Measurements from ENCODE around the gene PDE7B.

The PDE7B gene

DNA sequence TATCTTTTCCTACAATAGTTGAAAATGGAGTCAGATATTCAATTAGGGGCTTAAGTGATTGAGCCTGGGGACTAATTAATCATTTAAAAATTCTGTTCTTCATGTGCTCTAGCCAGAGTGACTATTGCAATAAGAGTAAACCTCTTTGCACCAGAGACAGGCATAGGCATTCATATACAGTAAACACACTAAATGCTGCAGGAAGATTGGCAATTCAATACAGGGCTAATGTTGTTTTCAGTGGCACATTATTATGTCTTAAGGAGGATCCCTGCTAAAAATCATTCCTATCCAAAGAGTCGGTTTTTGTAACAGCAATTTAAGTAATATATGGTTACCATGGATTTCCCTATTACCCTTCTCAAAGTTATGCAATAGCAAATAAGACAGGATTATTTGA is 1.2 kb downstream of the PDE7B start (continued):
- TF ChIP-seq KLF1 (tag by site-specific recombination; IDR thresholded peaks at IDR 0.05) (no peak), ZNF391 (tag by site-specific recombination; IDR thresholded peaks at IDR 0.05; ENCODE audit: borderline replicate concordance, low read depth) (no peak)

DNA sequence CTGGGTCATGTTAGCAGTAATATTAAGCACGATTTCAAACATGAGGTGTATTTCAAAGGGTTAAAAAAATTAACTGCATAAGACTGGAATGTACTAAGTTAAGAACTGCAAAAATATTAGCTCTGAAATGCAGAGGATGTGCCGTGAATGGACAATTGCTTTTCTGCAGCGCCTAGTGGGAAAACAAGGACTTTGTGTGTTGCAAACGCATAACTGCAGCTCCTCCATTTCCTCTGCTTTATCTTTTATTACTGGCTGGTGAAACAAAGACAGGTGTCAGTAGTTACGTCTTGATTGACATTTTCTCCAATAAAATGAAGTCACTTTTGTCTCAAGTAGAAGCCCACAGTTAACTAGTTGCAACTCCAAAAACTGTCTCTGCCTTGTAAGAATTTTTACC is 1.7 kb downstream of the PDE7B start:
- POLR2A ChIA-PET: interaction anchor here (1.7 kb wide), 1 partner anchor 10 kb away, joined by 6 read pairs; no protein-coding TSS in a partner anchor
- no peaks in the 10 kb centered on the region for H3K9me3 ChIP-seq (ENCODE audit: control insufficient read depth, insufficient read depth, low read depth, low read length)
- CTCF ChIA-PET: interaction anchor here (0.7 to 1.5 kb wide), 4 partner anchors 56 to 373 kb away, joined by 4 to 6 read pairs (median 4); no protein-coding TSS in a partner anchor
- no peak overlapping the region for H3K4me3 ChIP-seq (ENCODE audit: low read depth, low read length)
- TF ChIP-seq SETDB1 (IDR thresholded peaks at IDR 0.05; ENCODE audit: insufficient read length, low read length): no peak
- no peak for TF ChIP-seq ZNF76 (tag by site-specific recombination; IDR thresholded peaks at IDR 0.05; ENCODE audit: borderline replicate concordance, low read depth)
- no peak for TF ChIP-seq ZIC2 (tag by site-specific recombination; IDR thresholded peaks at IDR 0.05)
- TF ChIP-seq, protein P1, sequence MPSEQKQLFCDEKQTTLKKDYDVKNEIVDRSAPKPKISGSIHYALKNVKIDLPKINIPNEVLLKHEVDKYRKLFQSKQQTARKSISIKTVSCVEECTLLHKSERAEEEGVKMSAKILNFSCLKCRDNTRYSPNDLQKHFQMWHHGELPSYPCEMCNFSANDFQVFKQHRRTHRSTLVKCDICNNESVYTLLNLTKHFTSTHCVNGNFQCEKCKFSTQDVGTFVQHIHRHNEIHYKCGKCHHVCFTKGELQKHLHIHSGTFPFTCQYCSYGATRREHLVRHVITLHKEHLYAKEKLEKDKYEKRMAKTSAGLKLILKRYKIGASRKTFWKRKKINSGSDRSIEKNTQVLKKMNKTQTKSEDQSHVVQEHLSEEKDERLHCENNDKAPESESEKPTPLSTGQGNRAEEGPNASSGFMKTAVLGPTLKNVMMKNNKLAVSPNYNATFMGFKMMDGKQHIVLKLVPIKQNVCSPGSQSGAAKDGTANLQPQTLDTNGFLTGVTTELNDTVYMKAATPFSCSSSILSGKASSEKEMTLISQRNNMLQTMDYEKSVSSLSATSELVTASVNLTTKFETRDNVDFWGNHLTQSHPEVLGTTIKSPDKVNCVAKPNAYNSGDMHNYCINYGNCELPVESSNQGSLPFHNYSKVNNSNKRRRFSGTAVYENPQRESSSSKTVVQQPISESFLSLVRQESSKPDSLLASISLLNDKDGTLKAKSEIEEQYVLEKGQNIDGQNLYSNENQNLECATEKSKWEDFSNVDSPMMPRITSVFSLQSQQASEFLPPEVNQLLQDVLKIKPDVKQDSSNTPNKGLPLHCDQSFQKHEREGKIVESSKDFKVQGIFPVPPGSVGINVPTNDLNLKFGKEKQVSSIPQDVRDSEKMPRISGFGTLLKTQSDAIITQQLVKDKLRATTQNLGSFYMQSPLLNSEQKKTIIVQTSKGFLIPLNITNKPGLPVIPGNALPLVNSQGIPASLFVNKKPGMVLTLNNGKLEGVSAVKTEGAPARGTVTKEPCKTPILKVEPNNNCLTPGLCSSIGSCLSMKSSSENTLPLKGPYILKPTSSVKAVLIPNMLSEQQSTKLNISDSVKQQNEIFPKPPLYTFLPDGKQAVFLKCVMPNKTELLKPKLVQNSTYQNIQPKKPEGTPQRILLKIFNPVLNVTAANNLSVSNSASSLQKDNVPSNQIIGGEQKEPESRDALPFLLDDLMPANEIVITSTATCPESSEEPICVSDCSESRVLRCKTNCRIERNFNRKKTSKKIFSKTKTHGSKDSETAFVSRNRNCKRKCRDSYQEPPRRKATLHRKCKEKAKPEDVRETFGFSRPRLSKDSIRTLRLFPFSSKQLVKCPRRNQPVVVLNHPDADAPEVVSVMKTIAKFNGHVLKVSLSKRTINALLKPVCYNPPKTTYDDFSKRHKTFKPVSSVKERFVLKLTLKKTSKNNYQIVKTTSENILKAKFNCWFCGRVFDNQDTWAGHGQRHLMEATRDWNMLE (tag by site-specific recombination; conservative IDR thresholded peaks at IDR 0.05; ENCODE audit: low read depth): no peak
- TF ChIP-seq ZNF274 (IDR thresholded peaks at IDR 0.05; ENCODE audit: low read length): no peak
- no peak for TF ChIP-seq ZNF274 (tag by site-specific recombination; IDR thresholded peaks at IDR 0.05; ENCODE audit: borderline replicate concordance)
- H3K27ac ChIP-seq (ENCODE audit: extremely low read depth, low read depth, low read length): no peak overlapping the region
- H3K4me1 ChIP-seq (ENCODE audit: control insufficient read depth, insufficient read depth, low read length): peaks cover 13% of the 10 kb centered on the region
- no peaks in the 10 kb centered on the region for H3K36me3 ChIP-seq (ENCODE audit: control insufficient read depth in 2 of 2, insufficient read depth in 1 of 2, low read length in 2 of 2)

GRCh38 chr6:135853986-135854385 is 2.5 kb downstream of the PDE7B start:
- no peak overlapping the region for H3K27ac ChIP-seq (ENCODE audit: extremely low read depth, low read depth, low read length)
- ChIA-PET POLR2A (interaction anchor here (1.7 kb wide), 1 partner anchor 11 kb away, joined by 6 read pairs; no protein-coding TSS in a partner anchor), CTCF (interaction anchor here (1.5 kb wide), 1 partner anchor 318 kb away, joined by 6 read pairs; no protein-coding TSS in a partner anchor)
- no peaks in the 10 kb centered on the region for H3K36me3 ChIP-seq (ENCODE audit: control insufficient read depth in 2 of 2, insufficient read depth in 1 of 2, low read length in 2 of 2)
- peaks cover 13% of the 10 kb centered on the region for H3K4me1 ChIP-seq (ENCODE audit: control insufficient read depth, insufficient read depth, low read length)
- no peak for TF ChIP-seq ZNF768 (tag by site-specific recombination; IDR thresholded peaks at IDR 0.05)
- TF ChIP-seq, protein P2, sequence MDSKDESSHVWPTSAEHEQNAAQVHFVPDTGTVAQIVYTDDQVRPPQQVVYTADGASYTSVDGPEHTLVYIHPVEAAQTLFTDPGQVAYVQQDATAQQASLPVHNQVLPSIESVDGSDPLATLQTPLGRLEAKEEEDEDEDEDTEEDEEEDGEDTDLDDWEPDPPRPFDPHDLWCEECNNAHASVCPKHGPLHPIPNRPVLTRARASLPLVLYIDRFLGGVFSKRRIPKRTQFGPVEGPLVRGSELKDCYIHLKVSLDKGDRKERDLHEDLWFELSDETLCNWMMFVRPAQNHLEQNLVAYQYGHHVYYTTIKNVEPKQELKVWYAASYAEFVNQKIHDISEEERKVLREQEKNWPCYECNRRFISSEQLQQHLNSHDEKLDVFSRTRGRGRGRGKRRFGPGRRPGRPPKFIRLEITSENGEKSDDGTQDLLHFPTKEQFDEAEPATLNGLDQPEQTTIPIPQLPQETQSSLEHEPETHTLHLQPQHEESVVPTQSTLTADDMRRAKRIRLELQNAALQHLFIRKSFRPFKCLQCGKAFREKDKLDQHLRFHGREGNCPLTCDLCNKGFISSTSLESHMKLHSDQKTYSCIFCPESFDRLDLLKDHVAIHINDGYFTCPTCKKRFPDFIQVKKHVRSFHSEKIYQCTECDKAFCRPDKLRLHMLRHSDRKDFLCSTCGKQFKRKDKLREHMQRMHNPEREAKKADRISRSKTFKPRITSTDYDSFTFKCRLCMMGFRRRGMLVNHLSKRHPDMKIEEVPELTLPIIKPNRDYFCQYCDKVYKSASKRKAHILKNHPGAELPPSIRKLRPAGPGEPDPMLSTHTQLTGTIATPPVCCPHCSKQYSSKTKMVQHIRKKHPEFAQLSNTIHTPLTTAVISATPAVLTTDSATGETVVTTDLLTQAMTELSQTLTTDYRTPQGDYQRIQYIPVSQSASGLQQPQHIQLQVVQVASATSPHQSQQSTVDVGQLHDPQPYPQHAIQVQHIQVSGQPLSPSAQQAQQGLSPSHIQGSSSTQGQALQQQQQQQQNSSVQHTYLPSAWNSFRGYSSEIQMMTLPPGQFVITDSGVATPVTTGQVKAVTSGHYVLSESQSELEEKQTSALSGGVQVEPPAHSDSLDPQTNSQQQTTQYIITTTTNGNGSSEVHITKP (tag by site-specific recombination; IDR thresholded peaks at IDR 0.05): peak; percentile 55
- no peaks in the 10 kb centered on the region for H3K9me3 ChIP-seq (ENCODE audit: control insufficient read depth, insufficient read depth, low read depth, low read length)
- no peak overlapping the region for H3K4me3 ChIP-seq (ENCODE audit: low read depth, low read length)

DNA sequence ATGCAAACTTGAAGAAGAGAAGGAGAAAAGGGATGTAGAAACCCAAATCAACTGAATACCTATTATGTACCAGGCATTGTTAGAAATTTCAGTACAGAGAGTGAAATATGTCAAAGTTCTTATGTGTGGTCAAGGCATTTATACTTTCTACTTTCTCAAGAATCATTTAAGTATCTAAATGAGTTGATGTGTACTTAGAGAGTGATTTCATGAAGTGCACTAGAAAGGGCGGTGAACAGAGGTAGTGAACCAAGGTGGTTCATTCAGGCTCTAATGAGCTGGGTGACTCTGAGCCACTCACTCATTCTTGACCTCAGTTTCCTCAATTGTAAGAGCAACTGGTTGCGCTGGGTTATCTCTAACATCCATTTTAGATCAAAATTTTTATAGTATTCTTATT is 3.3 kb downstream of the PDE7B start:
- ChIA-PET POLR2A (no interaction called here), CTCF (interaction anchor here (0.6 to 1.6 kb wide), 2 partner anchors 55 to 670 kb away, joined by 3 to 6 read pairs; no protein-coding TSS in a partner anchor)
- H3K27ac ChIP-seq (ENCODE audit: extremely low read depth, low read depth, low read length): no peak overlapping the region
- no peak overlapping the region for H3K4me3 ChIP-seq (ENCODE audit: low read depth, low read length)
- H3K4me1 ChIP-seq (ENCODE audit: control insufficient read depth, insufficient read depth, low read length): peaks cover 13% of the 10 kb centered on the region
- H3K36me3 ChIP-seq (ENCODE audit: control insufficient read depth in 2 of 2, insufficient read depth in 1 of 2, low read length in 2 of 2): no peaks in the 10 kb centered on the region
- no peaks in the 10 kb centered on the region for H3K9me3 ChIP-seq (ENCODE audit: control insufficient read depth, insufficient read depth, low read depth, low read length)
- TF ChIP-seq, protein P3, sequence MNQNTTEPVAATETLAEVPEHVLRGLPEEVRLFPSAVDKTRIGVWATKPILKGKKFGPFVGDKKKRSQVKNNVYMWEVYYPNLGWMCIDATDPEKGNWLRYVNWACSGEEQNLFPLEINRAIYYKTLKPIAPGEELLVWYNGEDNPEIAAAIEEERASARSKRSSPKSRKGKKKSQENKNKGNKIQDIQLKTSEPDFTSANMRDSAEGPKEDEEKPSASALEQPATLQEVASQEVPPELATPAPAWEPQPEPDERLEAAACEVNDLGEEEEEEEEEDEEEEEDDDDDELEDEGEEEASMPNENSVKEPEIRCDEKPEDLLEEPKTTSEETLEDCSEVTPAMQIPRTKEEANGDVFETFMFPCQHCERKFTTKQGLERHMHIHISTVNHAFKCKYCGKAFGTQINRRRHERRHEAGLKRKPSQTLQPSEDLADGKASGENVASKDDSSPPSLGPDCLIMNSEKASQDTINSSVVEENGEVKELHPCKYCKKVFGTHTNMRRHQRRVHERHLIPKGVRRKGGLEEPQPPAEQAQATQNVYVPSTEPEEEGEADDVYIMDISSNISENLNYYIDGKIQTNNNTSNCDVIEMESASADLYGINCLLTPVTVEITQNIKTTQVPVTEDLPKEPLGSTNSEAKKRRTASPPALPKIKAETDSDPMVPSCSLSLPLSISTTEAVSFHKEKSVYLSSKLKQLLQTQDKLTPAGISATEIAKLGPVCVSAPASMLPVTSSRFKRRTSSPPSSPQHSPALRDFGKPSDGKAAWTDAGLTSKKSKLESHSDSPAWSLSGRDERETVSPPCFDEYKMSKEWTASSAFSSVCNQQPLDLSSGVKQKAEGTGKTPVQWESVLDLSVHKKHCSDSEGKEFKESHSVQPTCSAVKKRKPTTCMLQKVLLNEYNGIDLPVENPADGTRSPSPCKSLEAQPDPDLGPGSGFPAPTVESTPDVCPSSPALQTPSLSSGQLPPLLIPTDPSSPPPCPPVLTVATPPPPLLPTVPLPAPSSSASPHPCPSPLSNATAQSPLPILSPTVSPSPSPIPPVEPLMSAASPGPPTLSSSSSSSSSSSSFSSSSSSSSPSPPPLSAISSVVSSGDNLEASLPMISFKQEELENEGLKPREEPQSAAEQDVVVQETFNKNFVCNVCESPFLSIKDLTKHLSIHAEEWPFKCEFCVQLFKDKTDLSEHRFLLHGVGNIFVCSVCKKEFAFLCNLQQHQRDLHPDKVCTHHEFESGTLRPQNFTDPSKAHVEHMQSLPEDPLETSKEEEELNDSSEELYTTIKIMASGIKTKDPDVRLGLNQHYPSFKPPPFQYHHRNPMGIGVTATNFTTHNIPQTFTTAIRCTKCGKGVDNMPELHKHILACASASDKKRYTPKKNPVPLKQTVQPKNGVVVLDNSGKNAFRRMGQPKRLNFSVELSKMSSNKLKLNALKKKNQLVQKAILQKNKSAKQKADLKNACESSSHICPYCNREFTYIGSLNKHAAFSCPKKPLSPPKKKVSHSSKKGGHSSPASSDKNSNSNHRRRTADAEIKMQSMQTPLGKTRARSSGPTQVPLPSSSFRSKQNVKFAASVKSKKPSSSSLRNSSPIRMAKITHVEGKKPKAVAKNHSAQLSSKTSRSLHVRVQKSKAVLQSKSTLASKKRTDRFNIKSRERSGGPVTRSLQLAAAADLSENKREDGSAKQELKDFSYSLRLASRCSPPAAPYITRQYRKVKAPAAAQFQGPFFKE (tag by site-specific recombination; IDR thresholded peaks at IDR 0.05; ENCODE audit: borderline replicate concordance): no peak
- TF ChIP-seq OSR2 (tag by site-specific recombination; IDR thresholded peaks at IDR 0.05) (no peak), ZNF544 (tag by site-specific recombination; IDR thresholded peaks at IDR 0.05) (no peak), ZNF501 (tag by site-specific recombination; IDR thresholded peaks at IDR 0.05) (no peak), ZNF791 (tag by site-specific recombination; IDR thresholded peaks at IDR 0.05) (no peak)

Data from HEK293 (cell line).